Hepatocyte (in vitro differentiated cells): Measurements from ENCODE around the gene AGAP1.

Source experiments
- EZH2 ChIP-seq: fragments of 200-600 bp; sonication (generic); IDR thresholded peaks from 2 replicates; pipeline ENCODE4 v1.6.1; 2016; ENCODE audit warnings: antibody characterized with exemption, mild to moderate bottlenecking, borderline replicate concordance
- EZH2phosphoT487 ChIP-seq: fragments of 200-600 bp; sonication (generic); IDR thresholded peaks from one replicate; pipeline ENCODE4 v1.6.1; 2018; ENCODE audit warnings: antibody characterized with exemption, mild to moderate bottlenecking, low read depth, moderate library complexity; ENCODE audit not compliant: unreplicated experiment, severe bottlenecking
- TF ChIP-seq, protein P1 (sequence below): fragments of 200-600 bp; sonication (generic); IDR thresholded peaks from 2 replicates; pipeline ENCODE4 v1.5.1; 2016; ENCODE audit warnings: antibody characterized with exemption, mild to moderate bottlenecking; ENCODE audit not compliant: poor library complexity

- no peak for TF ChIP-seq EZH2
- TF ChIP-seq, protein P1, sequence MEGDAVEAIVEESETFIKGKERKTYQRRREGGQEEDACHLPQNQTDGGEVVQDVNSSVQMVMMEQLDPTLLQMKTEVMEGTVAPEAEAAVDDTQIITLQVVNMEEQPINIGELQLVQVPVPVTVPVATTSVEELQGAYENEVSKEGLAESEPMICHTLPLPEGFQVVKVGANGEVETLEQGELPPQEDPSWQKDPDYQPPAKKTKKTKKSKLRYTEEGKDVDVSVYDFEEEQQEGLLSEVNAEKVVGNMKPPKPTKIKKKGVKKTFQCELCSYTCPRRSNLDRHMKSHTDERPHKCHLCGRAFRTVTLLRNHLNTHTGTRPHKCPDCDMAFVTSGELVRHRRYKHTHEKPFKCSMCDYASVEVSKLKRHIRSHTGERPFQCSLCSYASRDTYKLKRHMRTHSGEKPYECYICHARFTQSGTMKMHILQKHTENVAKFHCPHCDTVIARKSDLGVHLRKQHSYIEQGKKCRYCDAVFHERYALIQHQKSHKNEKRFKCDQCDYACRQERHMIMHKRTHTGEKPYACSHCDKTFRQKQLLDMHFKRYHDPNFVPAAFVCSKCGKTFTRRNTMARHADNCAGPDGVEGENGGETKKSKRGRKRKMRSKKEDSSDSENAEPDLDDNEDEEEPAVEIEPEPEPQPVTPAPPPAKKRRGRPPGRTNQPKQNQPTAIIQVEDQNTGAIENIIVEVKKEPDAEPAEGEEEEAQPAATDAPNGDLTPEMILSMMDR: no peak
- no peak for TF ChIP-seq EZH2phosphoT487
Observed at GRCh38 chr2:235521844-235522243, 28.0 kb downstream of the AGAP1 start.
